Adrenal gland (tissue), 12 donors: ENCODE data around the gene NCL. TPM values are rescaled to one million over a fixed set of nuclear protein-coding genes. Genes with fewer than 3 reads are reported as not detected.
A peak's percentile ranks its signal among the peaks of the same experiment; 100 is the strongest.
"Not testable (repeated sequence)": the region's sequence is repeated elsewhere in the genome, so short reads cannot be mapped to it uniquely, and the experiment has no call there.

ENCODE experiments used
- DNase-seq, 7 donors: peaks; one replicate each; pipeline ENCODE4 v3.0.0-alpha.2; 2019 to 2020
- H3K27ac ChIP-seq, 5 donors: fragments of 200-600 bp; sonication (generic) in 4 of 5; 1 replicate in 3 of 5; 2 replicates in 2 of 5; pipeline versions ENCODE4 v1.5.1 to v1.8.0; 2016 to 2020; ENCODE audit warnings: mild to moderate bottlenecking in 1 of 5
- H3K27me3 ChIP-seq: fragments of 200-600 bp; 2 replicates; pipeline ENCODE4 v1.8.0; 2021
- H3K36me3 ChIP-seq, 2 donors: fragments of 200-600 bp; replicated peaks in 1 of 2; 1 replicate in 1 of 2; 2 replicates in 1 of 2; pipeline versions ENCODE4 v1.5.1 to v1.8.0; 2018 to 2022
- H3K4me1 ChIP-seq, 2 donors: fragments of 200-600 bp; replicated peaks in 1 of 2; 1 replicate in 1 of 2; 2 replicates in 1 of 2; pipeline versions ENCODE4 v1.5.1 to v1.8.0; 2018 to 2021
- H3K4me3 ChIP-seq, 4 donors: fragments of 200-600 bp; sonication (generic) in 3 of 4; one replicate each; pipeline ENCODE4 v1.5.1; 2016 to 2018
- H3K9me3 ChIP-seq, 3 donors: fragments of 200-600 bp; sonication (generic) in 1 of 3; replicated peaks in 1 of 3; 1 replicate in 2 of 3; 2 replicates in 1 of 3; pipeline versions ENCODE4 v1.5.1 to v1.8.0; 2016 to 2021
- CTCF ChIP-seq, 6 experiments: fragments of 450-650 bp in 4 of 6; fragments of 200-600 bp in 2 of 6; sonication (generic) in 1 of 6; IDR thresholded peaks; 1 replicate in 5 of 6; 2 replicates in 1 of 6; pipeline versions ENCODE4 v1.5.1 to v1.8.0; 2016 to 2021; ENCODE audit warnings: antibody characterized with exemption in 6 of 6, mild to moderate bottlenecking in 2 of 6, moderate library complexity in 1 of 6
- POLR2A ChIP-seq, 2 donors: fragments of 450-650 bp; IDR thresholded peaks; one replicate each; pipeline ENCODE4 v1.6.1; 2017; ENCODE audit warnings: antibody characterized with exemption in 2 of 2, mild to moderate bottlenecking in 2 of 2, moderate library complexity in 1 of 2
- WGBS, 4 donors: extraction: QIAGEN DNeasy Blood & Tissue Kit in 2 of 4; methylation state at CpG; one replicate each; pipeline versions ENCODE4 v1.1.5 to v1.1.7; 2013 to 2017; 5-methylcytosine and 5-hydroxymethylcytosine counted together
- intact Hi-C, 2 donors: fragments of 100-400 bp; cut with DNase I; formaldehyde crosslinking; loops; one replicate each; pipeline versions ENCODE4 v1.14.1 to v1.15.0; 2022 to 2023
- polyA plus RNA-seq, 3 donors: library from polyadenylated mRNA; stranded (reverse); fragments of 200-250 nt in 2 of 3; fragments of 350-450 nt in 1 of 3; fragmentation: Illumina TruSeq in 1 of 3; extraction: RNeasy Lipid Tissue Mini Kit (QIAGEN cat#74804) in 1 of 3; gene quantifications; one replicate each; pipeline ENCODE4 v1.2.3, GENCODE V29; 2013 to 2014
- total RNA-seq, 9 donors: library from RNA; depleted of rRNA in 4 of 9; stranded (reverse); fragments of >200 nt in 4 of 9; fragments of 120-200 nt in 1 of 9; fragmentation: NEBNext Ultra II Directional in 1 of 9; extraction: Animal tissue kit (Norgen Biotek cat#: 25700) in 1 of 9; gene quantifications; one replicate each; pipeline versions ENCODE4 v1.1.0 to v1.2.4, GENCODE V29; 2013 to 2023
- donor health status: healthy with polysubstance abuse.
- donor health status: Bipolar disorder and iron deficiency.
- donor health status: DM: yes; HTN: yes; CAD: no.
- donor health status: DM: no; HTN: no; CAD: no.
- donor health status: DM: no; HTN: no; CAD: no.
- donor health status: DM: yes; HTN: yes; CAD: no.

The NCL gene
- total and polyA plus RNA-seq, 12 donors = 70.6 to 1,227 (median 184) TPM

- intact Hi-C loops = loop anchor here (5.0 to 10.0 kb wide), 3 partner anchors 118 to 306 kb away; no protein-coding TSS in a partner anchor
- 84 to 100% (median 87%) methylated on average over 5 to 6 of the region's 6 CpGs for WGBS, 4 donors
Observed at GRCh38 chr2:231410293-231411004, 53.8 kb downstream of the NCL start.

DNA sequence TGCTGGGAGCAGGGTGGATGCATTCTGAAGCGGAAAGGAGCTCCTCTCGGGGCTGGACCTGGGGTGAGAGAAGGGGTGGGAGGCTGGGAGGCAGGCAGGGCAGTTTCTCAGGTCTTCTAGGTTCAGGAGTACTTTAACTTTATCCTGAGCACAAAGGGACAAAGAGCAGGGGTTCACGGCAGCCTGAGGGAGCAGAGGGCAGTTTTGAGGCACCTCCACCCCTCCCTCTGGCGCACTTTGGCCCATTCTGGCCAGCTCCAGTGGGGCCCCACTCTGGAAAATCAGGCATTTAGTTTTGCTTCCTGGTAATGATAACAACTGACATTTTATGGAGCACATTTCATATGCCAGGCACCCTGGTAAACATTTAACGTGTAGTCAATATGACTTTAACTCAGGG is 54.5 kb downstream of the NCL start:
- WGBS, 4 donors = 92 to 98% (median 97%) methylated on average over 5 of the region's 5 CpGs
- H3K4me3 ChIP-seq = no peak overlapping the region
- H3K27ac ChIP-seq = peak overlapping the region in 3 of 5 donors; percentile 21 to 89 (median 41)
- H3K9me3 ChIP-seq = no peaks in the 10 kb centered on the region
- no peaks in the 10 kb centered on the region for H3K27me3 ChIP-seq
- H3K36me3 ChIP-seq = no peaks in the 10 kb centered on the region
- intact Hi-C loops = loop anchor here (5.0 to 10.0 kb wide), 3 partner anchors 117 to 305 kb away; no protein-coding TSS in a partner anchor
- no peak for TF ChIP-seq POLR2A (IDR thresholded peaks at IDR 0.05)
- no peak for TF ChIP-seq CTCF (IDR thresholded peaks at IDR 0.05)
- DNase-seq = no peak
- peaks cover 18 to 36% of the 10 kb centered on the region in 2 donors for H3K4me1 ChIP-seq

More at GRCh38 chr2:231410293-231411004, 53.8 kb downstream of the NCL start:
- no peak for DNase-seq
- Histone ChIP-seq H3K4me3 (no peak overlapping the region), H3K27ac (peak overlapping the region in 2 of 5 donors; percentile 50 to 89), H3K27me3 (no peaks in the 10 kb centered on the region), H3K4me1 (peaks cover 18 to 32% of the 10 kb centered on the region in 2 donors), H3K36me3 (no peaks in the 10 kb centered on the region), H3K9me3 (no peaks in the 10 kb centered on the region)
- TF ChIP-seq POLR2A (IDR thresholded peaks at IDR 0.05) (no peak), CTCF (IDR thresholded peaks at IDR 0.05) (peak in 3 of 6 experiments; percentile 21 to 41 (median 37))

DNA sequence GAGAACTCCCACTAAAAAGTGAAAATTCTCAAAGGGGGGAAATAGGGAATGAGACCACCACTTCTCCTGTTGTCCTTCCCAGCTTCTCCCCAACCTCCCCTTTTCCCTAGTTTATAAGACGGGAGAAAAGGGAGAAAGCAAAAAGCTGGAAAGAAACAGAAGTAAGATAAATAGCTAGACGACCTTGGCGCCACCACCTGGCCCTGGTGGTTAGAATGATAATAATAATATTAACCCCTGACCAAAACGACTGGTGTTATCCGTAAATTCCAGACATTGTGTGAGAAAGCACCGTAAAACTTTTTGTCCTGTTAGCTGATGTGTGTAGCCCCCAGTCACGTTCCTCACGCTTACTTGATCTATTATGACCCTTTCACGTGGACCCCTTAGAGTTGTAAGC is 56.0 kb downstream of the NCL start:
- DNase-seq = peak in 2 of 7 donors; percentile 48 to 53
- TF ChIP-seq CTCF (IDR thresholded peaks at IDR 0.05) = peak in 4 of 6 experiments; percentile 3 to 41 (median 24)
- Histone ChIP-seq H3K4me3 (peak overlapping the region in 1 of 4 donors; percentile 22), H3K4me1 (peaks cover 18 to 42% of the 10 kb centered on the region in 2 donors), H3K27ac (peak overlapping the region; percentile 69 to 89 (median 87))
- 39 to 51% (median 43%) methylated on average over 9 of the region's 9 CpGs for WGBS, 4 donors
- intact Hi-C loops, H3K27me3 ChIP-seq, H3K9me3 ChIP-seq, H3K36me3 ChIP-seq: not testable (repeated sequence)

DNA sequence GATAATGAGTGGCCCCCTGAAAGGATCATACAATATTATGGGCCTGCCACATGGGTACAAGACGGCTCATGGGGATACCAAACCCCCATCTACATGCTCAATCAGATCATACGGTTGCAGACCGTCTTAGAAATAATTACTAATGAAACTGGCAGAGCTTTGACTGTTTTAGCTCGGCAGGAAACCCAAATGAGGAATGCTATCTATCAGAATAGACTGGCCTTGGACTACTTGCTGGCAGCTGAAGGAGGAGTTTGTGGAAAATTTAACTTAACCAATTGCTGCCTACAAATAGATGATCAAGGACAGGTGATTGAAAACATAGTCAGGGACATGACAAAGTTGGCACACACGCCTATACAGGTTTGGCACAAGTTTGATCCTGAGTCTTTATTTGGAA is 56.6 kb downstream of the NCL start:
- H3K27me3 ChIP-seq, H3K36me3 ChIP-seq, intact Hi-C loops, H3K9me3 ChIP-seq: not testable (repeated sequence)
- DNase-seq = peak in 4 of 7 donors; percentile 46 to 57 (median 52)
- WGBS, 4 donors = 31 to 40% (median 36%) methylated on average over 5 of the region's 5 CpGs
- H3K4me3 ChIP-seq = peak overlapping the region in 1 of 4 donors; percentile 22
- peak overlapping the region; percentile 69 to 89 (median 87) for H3K27ac ChIP-seq
- peak in 1 of 2 donors; percentile 50 for TF ChIP-seq POLR2A (IDR thresholded peaks at IDR 0.05)
- peaks cover 18 to 49% of the 10 kb centered on the region in 2 donors for H3K4me1 ChIP-seq
